GM21737 (cell line): Measurements from ENCODE around the gene PTTG1IP2.

Source experiments
- ATAC-seq: cut with Tn5 transposase; IDR thresholded peaks from one replicate; pipeline ENCODE4 v1.9.1; 2021; ENCODE audit warnings: mild to moderate bottlenecking, moderate library complexity; ENCODE audit not compliant: unreplicated experiment

The PTTG1IP2 gene

DNA sequence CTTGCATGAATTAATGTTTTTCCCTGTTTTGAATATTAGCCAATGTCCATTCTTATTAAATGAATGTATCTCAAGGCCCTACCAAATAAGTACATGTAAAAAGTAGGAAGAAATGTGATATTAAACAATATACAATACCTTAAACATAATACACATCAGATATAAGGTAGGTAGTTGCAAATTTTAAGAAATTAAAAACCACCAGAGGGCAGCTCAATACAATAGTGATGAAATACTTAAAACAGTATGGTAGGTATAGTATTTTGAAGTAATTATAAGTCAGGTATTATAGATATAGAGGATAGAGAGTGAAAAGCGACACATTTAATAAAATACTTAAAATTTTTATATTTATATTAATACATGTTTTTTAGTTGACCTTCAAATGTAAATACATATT is 83.1 kb downstream of the PTTG1IP2 start:
- no peak for ATAC-seq

GRCh38 chr7:90560730-90561129 is 91.3 kb downstream of the PTTG1IP2 start:
- ATAC-seq = no peak
